Thoracic aorta endothelial cell (primary cell): ENCODE data around the gene ZNF283. TPM values are rescaled to one million over a fixed set of nuclear protein-coding genes. Genes with fewer than 3 reads are reported as not detected.

Experiments
- total RNA-seq: library from RNA; depleted of rRNA; stranded (reverse); fragments of >200 nt; gene quantifications from 2 replicates; pipeline ENCODE4 v1.2.3, GENCODE V29; 2012

ZNF283 gene
- total RNA-seq: 9.2 and 9.8 TPM in 2 replicates

DNA sequence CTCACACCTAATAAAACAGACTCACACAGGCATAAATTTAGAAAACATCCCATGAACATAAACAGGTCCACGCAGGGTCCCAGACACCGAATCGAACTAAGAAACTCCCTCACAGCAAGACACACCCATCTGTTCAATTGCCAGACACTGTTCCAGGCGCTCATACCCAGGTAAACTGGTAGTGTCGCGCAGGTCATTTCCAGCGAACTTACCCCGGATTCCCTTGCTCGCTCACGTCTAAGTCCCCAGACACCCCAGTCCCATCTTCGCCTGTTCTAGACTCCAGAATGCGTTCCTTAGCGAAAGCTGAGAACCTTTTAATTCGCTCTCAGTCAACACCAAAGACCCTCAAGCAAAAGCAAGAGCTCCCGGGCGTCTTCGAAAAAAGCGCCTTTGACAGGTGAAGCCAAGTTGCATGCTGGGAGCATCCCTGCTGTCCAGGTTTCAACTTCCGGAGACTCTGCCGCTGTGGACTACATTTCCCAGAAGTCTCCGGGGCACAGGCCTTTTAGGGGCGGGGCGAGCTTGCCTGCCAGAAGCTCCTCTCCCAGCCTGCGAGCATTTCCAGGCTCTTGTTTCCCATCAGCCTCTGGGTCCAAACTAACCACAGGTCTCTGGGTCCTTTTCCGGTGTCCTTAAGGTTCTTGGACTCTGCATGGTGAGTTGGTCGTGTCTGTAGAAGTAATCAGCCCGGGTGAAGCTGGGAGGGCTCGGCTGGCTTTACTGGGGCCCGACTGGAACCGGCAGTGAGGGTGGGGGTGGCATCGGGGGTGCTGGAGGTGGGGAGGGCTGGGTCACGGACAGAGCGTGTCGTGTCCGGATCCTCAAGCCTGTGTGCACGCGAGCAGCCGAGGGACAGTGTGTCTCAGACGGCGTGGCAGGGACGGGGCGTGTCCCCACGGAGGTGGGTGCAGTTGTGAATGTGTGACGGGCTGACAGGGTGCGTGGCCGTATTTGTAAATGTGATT lies at the start of gene ZNF283:
TSS of gene ZNF283 (plus strand) at position 535 of the 968 bp plus-strand sequence. CDS start 6,184 bp downstream, outside the sequence.

DNA sequence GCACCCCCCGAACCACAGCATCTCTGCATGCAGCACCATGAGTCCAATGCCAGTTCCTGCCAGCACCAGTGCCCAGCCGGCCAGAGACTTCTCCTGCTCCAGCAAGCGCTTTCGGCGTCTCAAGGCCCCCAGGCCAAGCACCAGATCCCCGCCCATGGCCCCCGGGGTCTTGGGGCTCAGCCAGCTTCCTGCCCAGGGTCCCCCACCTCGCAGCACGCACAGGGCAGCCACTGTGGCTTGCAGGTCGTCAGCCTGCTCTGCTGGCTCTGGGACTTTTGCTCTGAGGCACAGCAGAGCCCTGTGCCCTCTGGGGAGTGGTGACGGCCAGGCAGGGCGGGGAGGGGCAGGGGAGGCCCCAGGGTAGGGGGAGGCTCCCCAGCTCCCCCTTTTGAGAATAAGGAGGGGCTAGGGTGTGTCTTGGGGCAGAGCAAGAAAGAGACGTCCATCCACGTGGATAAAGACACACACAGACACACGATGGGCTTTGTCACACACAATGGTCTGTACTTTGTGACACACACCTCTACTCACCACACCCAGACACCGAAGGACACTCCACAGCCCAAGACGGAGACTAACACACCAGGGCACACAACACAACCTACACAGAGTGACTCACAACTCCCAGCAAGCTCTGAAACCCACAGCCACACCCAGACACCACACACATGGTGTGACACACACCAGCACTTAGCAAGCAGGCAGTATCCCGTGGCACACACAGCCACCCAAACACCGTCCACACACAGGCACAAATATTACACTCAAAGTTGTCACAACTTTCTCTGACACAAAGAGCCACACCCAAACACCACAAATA lies 46.2 kb upstream of the ZNF283 start, which contains the start of gene KCNN4:
TSS of gene KCNN4 (minus strand) at position 268 of the 820 bp plus-strand sequence. CDS start at position 156, 112 bp downstream.

DNA sequence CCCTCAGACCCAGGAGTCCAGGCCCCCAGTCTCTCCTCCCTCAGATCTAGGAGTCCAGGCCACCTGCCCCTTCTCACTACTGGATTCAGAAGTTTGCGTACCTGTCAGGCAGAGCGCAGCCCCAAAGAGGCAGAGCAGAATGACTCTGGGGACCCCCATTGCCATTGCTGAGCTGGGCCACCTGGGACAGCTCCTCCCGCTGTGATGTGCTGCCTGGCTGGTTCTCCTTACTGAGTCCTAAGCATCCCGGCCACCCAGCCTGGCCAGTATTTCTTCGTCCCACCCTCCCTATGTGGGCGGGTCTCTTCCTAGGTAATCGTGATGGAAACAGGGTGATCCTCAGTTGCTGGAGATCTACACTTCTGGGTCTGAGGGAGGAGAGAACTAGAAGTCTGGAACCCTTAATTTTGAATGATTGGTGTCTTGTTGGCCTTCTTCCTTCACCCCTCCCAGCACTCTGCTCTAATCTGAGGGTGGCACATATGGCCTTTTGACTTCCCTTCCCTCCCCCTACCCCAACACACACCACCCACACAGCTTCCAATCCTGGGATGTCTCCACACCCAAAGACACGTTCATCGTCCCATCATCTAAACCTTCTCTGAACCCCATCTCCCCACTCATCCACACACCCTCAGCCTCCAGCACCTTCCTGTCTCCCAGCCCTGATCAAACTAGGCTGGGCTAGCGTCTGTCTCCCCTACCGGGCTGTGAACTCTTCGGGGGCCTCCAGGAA lies 24.7 kb upstream of the ZNF283 start, which contains the start of gene LYPD5:
TSS of gene LYPD5 (minus strand) at position 232 of the 736 bp plus-strand sequence. CDS start at position 165, 67 bp downstream.

GRCh38 chr19:43883864-43884263 lies 56.7 kb downstream of the ZNF283 start, which contains the start of gene ZNF404:
ZNF404 (minus strand) TSS chr19:43883964.

Other genes with a start within 250 kb of the ZNF283 start
- 28.9 TPM in 2 replicates for gene IRGQ, start 231.2 kb upstream of the ZNF283 start, total RNA-seq
- 9.3 and 9.8 TPM in 2 replicates for gene ZNF576, start 230.7 kb upstream of the ZNF283 start, total RNA-seq
- gene SRRM5, start 215.2 kb upstream of the ZNF283 start, total RNA-seq: 0.07 and 0.27 TPM in 2 replicates
- gene ZNF428, start 207.7 kb upstream of the ZNF283 start, total RNA-seq: 21.3 and 22.3 TPM in 2 replicates
- gene CADM4, start 187.5 kb upstream of the ZNF283 start, total RNA-seq: 1.6 and 1.7 TPM in 2 replicates
- 72.7 and 78.2 TPM in 2 replicates for gene PLAUR, start 157.2 kb upstream of the ZNF283 start, total RNA-seq
- not detected in 2 replicates for gene IRGC, start 111.2 kb upstream of the ZNF283 start, total RNA-seq
- 15.7 and 20.4 TPM in 2 replicates for gene SMG9, start 72.4 kb upstream of the ZNF283 start, total RNA-seq
- 0.53 and 1.3 TPM in 2 replicates for gene KCNN4, start 46.3 kb upstream of the ZNF283 start, total RNA-seq
- gene LYPD5, start 24.9 kb upstream of the ZNF283 start, total RNA-seq: 0.13 and 0.29 TPM in 2 replicates
- 1.0 and 1.3 TPM in 2 replicates for gene ZNF404, start 56.6 kb downstream of the ZNF283 start, total RNA-seq
- gene ZNF45, start 108.0 kb downstream of the ZNF283 start, total RNA-seq: 14.4 and 16.2 TPM in 2 replicates
- gene ZNF221, start 123.9 kb downstream of the ZNF283 start, total RNA-seq: 5.2 TPM in 2 replicates
- 6.7 and 7.2 TPM in 2 replicates for gene ZNF155, start 156.9 kb downstream of the ZNF283 start, total RNA-seq
- 3.4 and 4.7 TPM in 2 replicates for gene ZNF230, start 175.6 kb downstream of the ZNF283 start, total RNA-seq
- gene ZNF222, start 198.1 kb downstream of the ZNF283 start, total RNA-seq: 2.7 and 4.1 TPM in 2 replicates
- 5.6 and 6.3 TPM in 2 replicates for gene ZNF223, start 224.7 kb downstream of the ZNF283 start, total RNA-seq
- gene ZNF284, start 244.8 kb downstream of the ZNF283 start, total RNA-seq: 2.9 and 3.3 TPM in 2 replicates